ENCODE results near the gene RBMS3.
"Not testable (repeated sequence)": the region's sequence is repeated elsewhere in the genome, so short reads cannot be mapped to it uniquely, and the experiment has no call there.

Gene RBMS3

GRCh38 chr3:29280404-29281093 lies at the start of gene RBMS3:
TSS of gene RBMS3 (plus strand) at chr3:29281071.
- DNase-seq = peak in 2 of 3 experiments; percentile 51

- not testable (repeated sequence) for DNase-seq
Measured at GRCh38 chr3:29233126-29233525, 47.7 kb upstream of the RBMS3 start.

GRCh38 chr3:29236146-29236840 lies 44.6 kb upstream of the RBMS3 start:
- no peak for DNase-seq

DNA sequence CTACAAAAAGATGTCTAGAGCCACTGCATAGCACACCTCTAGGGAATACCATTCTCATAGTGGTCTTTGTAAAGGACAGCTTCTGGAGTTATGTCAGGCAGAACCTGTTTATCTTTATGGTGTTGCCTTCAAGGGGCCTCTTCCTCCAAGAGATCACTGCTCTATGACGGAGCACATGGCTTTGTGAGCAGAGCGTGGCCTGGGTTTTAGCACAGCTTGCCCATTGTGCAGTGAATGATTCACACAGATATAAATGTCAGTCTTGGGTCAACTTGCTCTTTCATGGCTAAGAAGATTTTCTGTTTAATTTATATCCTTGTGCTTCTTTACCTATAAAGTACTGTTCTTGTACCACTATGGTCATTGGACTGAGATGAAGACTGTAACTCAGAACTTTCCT lies 41.5 kb upstream of the RBMS3 start:
- no peak for DNase-seq

GRCh38 chr3:29240248-29240647 lies 40.6 kb upstream of the RBMS3 start:
- no peak for DNase-seq

DNA sequence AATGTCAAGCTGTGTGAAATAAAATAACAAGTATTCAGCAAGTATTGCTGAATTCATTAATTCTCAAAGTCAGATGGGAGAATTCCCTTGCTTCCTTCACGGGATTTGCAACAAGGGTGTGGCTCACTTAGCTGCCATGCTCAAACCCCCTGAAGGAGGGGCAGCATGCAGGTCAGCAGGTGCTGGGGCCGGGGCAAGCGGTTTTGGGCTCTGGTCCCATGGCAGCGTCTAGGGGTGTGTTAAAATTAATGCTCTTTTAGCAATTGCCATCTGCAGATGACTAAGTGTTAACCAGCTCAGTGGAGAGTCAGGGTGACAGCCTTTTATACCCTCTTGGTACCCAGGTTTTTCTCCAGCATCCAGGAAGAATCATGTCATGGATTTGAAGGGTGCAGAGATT lies 40.0 kb upstream of the RBMS3 start:
- no peak for DNase-seq

- no peak for DNase-seq
Measured at GRCh38 chr3:29241855-29242254, 39.0 kb upstream of the RBMS3 start.

- DNase-seq = no peak
Measured at GRCh38 chr3:29242296-29242695, 38.6 kb upstream of the RBMS3 start.

DNA sequence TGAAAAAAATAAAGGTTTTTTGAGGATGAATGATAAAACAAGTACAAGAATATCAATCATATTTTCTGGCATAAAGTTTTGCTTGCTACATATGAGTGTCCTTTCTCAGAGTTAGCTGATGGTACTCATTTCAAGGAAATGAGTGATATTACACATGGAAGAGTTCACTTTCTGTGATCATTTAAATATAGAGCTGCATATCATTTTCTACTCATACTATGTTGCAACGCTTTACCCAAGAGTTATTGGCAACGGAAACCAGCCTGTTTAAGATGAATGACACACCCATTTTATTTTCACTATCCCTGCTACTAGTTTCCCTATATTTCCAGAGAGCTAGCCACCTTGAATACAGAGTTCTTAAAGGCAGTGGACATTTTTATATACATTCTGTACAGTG lies 35.4 kb upstream of the RBMS3 start:
- no peak for DNase-seq

DNA sequence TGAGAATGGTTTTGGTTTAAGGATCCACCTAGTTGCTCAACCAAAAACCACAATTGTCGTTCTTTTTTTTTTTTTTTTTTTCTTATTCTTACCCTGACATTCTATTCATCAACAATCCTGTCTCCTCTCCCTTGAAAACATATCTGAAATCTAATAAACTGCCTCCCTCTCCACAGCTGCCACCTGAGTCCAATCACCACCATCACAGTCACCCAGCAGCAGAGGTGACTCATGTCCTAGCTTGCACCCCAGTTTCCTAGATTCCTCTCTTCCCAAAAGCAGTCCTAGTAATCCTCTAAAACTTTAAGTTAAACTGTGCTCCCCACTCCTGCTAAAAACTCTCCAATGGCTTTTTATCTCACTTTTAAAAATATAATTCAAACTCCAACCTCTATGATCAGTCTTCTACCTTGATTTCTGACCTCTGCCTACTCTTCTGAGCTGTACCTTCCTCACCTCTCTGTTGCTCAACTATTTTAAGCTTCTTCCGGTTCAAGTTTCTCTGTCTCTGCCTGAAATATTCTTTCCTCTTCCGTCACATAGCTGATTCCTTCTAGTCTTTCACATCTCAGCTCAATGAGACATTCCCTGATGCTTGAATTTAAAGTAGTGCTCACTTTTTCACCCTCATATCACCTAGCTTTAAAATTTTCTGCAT lies 33.7 kb upstream of the RBMS3 start:
- no peak for DNase-seq

DNA sequence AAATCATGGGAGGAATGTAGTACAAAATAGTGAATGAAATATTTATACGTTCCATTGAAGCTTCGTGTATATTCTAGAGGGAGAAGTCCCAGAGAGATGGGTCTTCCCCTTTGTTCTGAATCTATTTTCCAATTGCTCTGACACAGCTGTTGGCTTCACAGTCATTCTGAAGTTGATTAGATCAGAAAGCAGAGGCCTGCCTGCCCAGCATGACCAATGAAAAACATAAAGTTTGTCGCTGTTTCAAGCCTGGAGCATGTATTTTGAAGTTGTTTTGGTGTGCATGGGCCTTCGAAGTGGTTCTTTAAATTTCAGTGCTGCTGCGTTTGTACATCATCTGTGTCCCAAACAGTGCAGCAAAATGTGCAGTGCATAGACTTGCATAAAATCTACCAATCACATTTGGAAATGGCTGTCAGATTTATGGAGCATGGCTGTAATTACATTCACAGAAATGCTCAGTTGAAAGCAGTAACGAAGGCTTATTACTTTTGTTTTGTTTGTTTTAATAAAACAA lies 31.0 kb upstream of the RBMS3 start:
- no peak for DNase-seq

DNA sequence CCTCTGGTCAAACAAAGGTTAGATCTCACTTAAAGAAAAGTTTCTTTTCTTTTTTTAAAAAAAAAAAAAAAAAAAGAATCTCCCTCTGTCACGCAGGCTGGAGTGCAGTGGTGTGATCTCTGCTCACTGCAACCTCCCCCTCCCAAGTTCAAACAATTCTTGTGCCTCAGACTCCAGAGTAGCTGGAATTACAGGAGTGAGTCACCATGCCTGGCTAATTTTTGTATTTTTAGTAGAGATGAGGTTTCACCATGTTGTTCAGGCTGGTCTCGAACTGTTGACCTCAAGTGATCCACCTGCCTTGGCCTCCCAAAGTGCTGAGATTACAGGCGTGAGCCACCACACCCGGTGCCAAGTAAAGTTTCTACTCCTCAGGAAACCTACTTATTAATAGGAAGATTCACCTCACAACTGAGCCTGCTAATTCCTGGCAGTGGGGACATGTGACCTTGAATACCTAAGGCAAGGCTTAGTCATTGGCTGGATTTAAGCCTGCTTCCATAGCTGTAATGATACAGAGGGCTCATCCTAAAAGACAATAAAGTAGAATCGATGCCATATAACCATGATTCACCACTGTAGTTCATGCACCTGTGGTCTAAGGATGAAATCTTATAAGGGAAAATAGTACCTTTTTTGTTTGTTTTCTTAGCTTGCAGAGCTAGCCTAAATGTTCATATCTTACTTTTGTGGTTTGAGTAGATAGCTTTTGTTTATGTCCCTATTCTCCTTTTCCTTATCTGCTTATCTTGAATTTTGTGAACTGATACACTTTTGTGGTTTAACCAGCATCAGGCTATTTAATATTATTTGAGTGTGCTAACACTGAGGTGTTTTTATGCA lies 24.8 kb upstream of the RBMS3 start:
- no peak for DNase-seq

DNA sequence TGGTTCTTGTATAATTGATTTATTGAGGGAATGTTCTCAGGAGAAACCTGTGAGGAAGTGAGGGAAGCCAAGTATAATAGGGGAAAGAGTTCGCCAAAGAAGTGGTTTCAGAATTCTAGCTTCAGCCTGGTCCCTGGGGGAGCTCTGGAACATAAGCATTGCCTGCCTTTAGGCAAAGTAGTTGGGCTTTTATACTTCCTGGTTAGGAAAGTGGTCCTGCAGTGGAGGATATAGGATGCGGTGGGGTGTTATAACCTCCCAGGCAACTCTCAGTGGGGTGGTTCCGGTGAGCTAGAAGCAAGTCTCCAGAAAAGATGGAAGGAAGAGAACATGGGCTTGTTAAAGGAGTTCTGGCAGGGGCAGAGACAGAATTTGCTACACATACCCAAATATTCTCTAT lies 22.7 kb upstream of the RBMS3 start:
- no peak for DNase-seq

- DNase-seq = no peak
Measured at GRCh38 chr3:29261119-29261518, 19.8 kb upstream of the RBMS3 start.

DNA sequence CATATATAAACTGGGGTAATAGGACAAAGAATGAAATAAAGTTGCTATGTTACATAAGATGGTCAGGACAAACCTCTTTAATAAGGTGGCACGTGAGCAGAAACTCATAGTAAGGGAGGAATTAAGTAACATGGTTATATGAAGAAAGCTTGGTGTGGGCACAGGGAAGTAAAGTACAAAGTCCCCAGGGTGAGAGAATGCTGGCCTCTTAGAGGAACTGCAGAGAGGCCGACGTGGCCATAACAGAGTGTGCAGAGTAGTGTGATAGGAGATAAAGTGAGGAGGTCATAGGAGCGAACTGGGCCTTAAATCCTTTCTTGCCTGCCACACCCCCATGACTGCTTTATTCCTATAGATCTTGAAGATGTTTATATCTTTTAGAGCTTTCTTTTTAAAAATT lies 17.4 kb upstream of the RBMS3 start:
- no peak for DNase-seq

GRCh38 chr3:29265509-29266072 lies 15.3 kb upstream of the RBMS3 start:
- no peak for DNase-seq

DNA sequence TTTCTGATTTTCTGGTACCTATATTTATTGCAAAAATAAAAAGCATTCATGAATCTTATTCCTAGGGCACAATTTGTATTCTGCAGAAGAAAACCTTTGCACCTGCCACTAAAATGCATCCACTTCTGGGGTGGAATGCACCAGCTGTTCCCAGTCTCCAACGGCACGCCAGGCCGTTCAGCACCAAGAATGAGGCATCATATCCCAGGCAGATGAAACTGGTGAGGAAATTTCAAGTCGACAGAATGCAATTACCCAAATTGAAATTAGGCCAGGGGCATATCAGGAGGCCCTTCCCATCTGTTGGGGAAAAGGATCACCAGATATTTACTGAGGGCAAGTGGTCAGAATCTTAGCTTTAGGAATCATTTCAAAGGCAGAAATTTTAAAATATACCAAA lies 13.6 kb upstream of the RBMS3 start:
- DNase-seq = peak in 1 of 3 experiments; percentile 11

DNA sequence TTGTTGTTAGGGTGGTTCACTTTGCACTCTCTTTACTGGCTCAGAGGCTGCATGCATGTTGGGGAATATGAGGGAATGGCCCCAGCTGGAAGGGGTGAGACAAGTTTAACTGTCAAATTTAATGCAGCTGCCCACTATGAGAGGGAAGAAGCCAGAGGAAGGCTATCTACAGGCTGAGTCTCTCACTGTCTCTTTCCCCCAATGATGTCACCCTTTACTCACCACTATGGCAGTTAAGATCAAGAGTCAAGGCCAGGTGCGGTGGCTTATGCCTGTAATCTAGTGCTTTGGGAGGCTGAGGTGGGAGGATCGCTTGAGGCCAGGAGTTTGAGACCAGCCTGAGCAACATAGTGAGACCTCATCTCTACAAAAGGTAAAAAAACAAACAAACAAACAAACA lies 12.2 kb upstream of the RBMS3 start:
- no peak for DNase-seq

DNA sequence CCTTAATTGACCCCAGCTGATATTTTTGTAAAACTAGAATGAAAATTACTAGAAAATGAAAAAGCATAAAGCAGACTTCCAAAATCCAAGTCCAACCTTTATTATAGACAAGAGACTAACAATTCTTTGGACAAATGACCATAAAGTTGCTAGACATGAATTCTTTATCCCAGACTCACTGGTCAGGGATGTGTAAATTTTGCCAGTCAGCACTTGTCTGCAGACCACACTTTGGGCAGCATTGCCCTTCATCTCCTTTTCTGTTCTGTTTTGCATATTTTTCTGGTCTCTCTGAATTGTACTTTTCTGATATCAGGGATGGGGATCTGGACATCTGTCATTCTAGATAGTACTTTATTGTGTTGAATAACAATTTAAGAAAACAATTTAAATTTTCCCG lies 10.1 kb upstream of the RBMS3 start:
- DNase-seq = no peak

- DNase-seq = no peak
Measured at GRCh38 chr3:29271475-29271874, 9.4 kb upstream of the RBMS3 start.

- no peak for DNase-seq
Measured at GRCh38 chr3:29274667-29275066, 6.2 kb upstream of the RBMS3 start.

DNA sequence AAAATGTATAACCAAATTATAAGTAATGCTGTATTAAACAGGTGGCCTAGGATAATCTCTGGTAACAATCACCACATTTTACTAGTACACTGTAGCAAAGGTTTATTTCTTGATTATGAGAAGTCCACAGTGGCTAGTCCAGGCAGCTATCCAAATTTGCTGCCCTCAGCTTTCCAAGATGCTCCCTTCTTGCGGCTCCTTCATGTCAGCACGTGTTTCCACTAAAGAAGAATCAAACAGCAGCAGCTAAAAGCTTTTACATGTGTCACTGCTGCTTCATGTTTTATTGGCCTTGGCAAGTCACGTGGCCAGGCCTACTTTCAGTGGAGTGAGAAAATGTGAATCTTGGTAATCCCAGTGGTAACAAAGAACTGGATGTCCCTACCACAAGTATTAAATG lies 5.6 kb upstream of the RBMS3 start:
- DNase-seq = no peak

DNA sequence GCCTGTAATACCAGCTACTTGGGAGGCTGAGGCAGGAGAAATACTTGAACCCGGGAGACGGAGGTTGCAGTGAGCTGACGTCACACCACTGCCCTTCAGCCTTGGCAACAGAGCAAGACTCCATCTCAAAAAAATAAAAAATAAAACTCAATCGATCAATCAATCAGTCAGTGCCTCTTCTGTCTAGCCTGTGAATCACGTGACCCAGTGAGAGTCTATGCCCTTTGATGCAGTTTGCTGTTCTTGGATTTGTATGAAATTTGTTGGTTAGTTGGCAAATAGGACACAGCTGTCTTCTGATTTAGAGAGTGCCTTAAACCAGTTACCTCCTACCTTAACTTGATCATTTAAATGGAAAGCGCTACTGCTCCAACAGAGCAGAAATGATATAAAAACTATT lies 3.6 kb upstream of the RBMS3 start:
- DNase-seq = no peak
